Fibroblast of the conjunctiva (primary cell): ENCODE measurements around the gene GALNTL6.
"Not testable (repeated sequence)": the region's sequence is repeated elsewhere in the genome, so short reads cannot be mapped to it uniquely, and the experiment has no call there.

Experiments
- DNase-seq: peaks from one replicate; pipeline ENCODE4 v3.0.0-alpha.2; 2010; ENCODE audit warnings: low read depth

GALNTL6 gene

GRCh38 chr4:172674811-172675210 lies 861.6 kb downstream of the GALNTL6 start:
- no peak for DNase-seq

- no peak for DNase-seq
Measured at GRCh38 chr4:172675232-172675631, 862.0 kb downstream of the GALNTL6 start.

GRCh38 chr4:172680691-172681090 lies 867.5 kb downstream of the GALNTL6 start:
- DNase-seq, result no peak

GRCh38 chr4:172683021-172683420 lies 869.8 kb downstream of the GALNTL6 start:
- DNase-seq, result no peak

- DNase-seq, result no peak
Measured at GRCh38 chr4:172686021-172686420, 872.8 kb downstream of the GALNTL6 start.

- no peak for DNase-seq
Measured at GRCh38 chr4:172688534-172688933, 875.3 kb downstream of the GALNTL6 start.

- DNase-seq, result no peak
Measured at GRCh38 chr4:172691552-172691951, 878.3 kb downstream of the GALNTL6 start.

GRCh38 chr4:172692701-172693100 lies 879.5 kb downstream of the GALNTL6 start:
- DNase-seq, result no peak

GRCh38 chr4:172698256-172698655 lies 885.1 kb downstream of the GALNTL6 start:
- no peak for DNase-seq

- DNase-seq, result no peak
Measured at GRCh38 chr4:172705565-172705964, 892.4 kb downstream of the GALNTL6 start.

- no peak for DNase-seq
Measured at GRCh38 chr4:172706000-172706399, 892.8 kb downstream of the GALNTL6 start.

GRCh38 chr4:172707622-172708021 lies 894.4 kb downstream of the GALNTL6 start:
- DNase-seq, result no peak

GRCh38 chr4:172708184-172708583 lies 895.0 kb downstream of the GALNTL6 start:
- DNase-seq, result no peak

GRCh38 chr4:172709376-172709775 lies 896.2 kb downstream of the GALNTL6 start:
- DNase-seq, result no peak

- no peak for DNase-seq
Measured at GRCh38 chr4:172716291-172716690, 903.1 kb downstream of the GALNTL6 start.

- no peak for DNase-seq
Measured at GRCh38 chr4:172721659-172722058, 908.5 kb downstream of the GALNTL6 start.

- no peak for DNase-seq
Measured at GRCh38 chr4:172725581-172725980, 912.4 kb downstream of the GALNTL6 start.

GRCh38 chr4:172726001-172726423 lies 912.8 kb downstream of the GALNTL6 start:
- no peak for DNase-seq

- DNase-seq, result no peak
Measured at GRCh38 chr4:172727631-172728030, 914.4 kb downstream of the GALNTL6 start.

- DNase-seq, result not testable (repeated sequence)
Measured at GRCh38 chr4:172733645-172734044, 920.4 kb downstream of the GALNTL6 start.

GRCh38 chr4:172734555-172734954 lies 921.4 kb downstream of the GALNTL6 start:
- no peak for DNase-seq

GRCh38 chr4:172736046-172736445 lies 922.8 kb downstream of the GALNTL6 start:
- no peak for DNase-seq

- no peak for DNase-seq
Measured at GRCh38 chr4:172740434-172740833, 927.2 kb downstream of the GALNTL6 start.

- DNase-seq, result no peak
Measured at GRCh38 chr4:172750910-172751309, 937.7 kb downstream of the GALNTL6 start.

GRCh38 chr4:172751550-172751949 lies 938.3 kb downstream of the GALNTL6 start:
- DNase-seq, result no peak
